ENCODE data around the gene CROCC2. TPM values are rescaled to one million over a fixed set of nuclear protein-coding genes. Genes with fewer than 3 reads are reported as not detected.

The CROCC2 gene
- polyA plus RNA-seq, 1 donor from 2014 or later, result not detected

- H3K4me3 Mint-ChIP-seq, result peak overlapping the region in 1 of 4 donors; percentile 28
- peaks cover 0 to 1% (median 0%) of the 10 kb centered on the region in 3 donors for H3K4me1 Mint-ChIP-seq
- peaks cover 14% of the 10 kb centered on the region for H3K27me3 Mint-ChIP-seq
- H3K9me3 Mint-ChIP-seq, result no peaks in the 10 kb centered on the region
- no peaks in the 10 kb centered on the region for H3K36me3 Mint-ChIP-seq
- H3K27ac Mint-ChIP-seq, result no peak overlapping the region
Measured at GRCh38 chr2:240918258-240919091, 12.3 kb downstream of the CROCC2 start.

GRCh38 chr2:240919161-240919781 lies 13.1 kb downstream of the CROCC2 start:
- H3K27me3 Mint-ChIP-seq, result peaks cover 11% of the 10 kb centered on the region
- H3K4me1 Mint-ChIP-seq, result peaks cover 0 to 1% (median 0%) of the 10 kb centered on the region in 3 donors
- H3K4me3 Mint-ChIP-seq, result peak overlapping the region in 1 of 4 donors; percentile 33
- H3K27ac Mint-ChIP-seq, result no peak overlapping the region
- H3K9me3 Mint-ChIP-seq, result no peaks in the 10 kb centered on the region
- no peaks in the 10 kb centered on the region for H3K36me3 Mint-ChIP-seq

GRCh38 chr2:240919786-240920782 lies 13.9 kb downstream of the CROCC2 start:
- Mint-ChIP-seq H3K9me3 (no peaks in the 10 kb centered on the region), H3K36me3 (no peaks in the 10 kb centered on the region), H3K27ac (no peak overlapping the region), H3K4me1 (peaks cover 0 to 1% (median 0%) of the 10 kb centered on the region in 3 donors), H3K27me3 (peaks cover 3% of the 10 kb centered on the region), H3K4me3 (no peak overlapping the region)

GRCh38 chr2:240920783-240921231 lies 14.7 kb downstream of the CROCC2 start:
- no peak overlapping the region for H3K4me3 Mint-ChIP-seq
- H3K9me3 Mint-ChIP-seq, result no peaks in the 10 kb centered on the region
- peaks cover 3% of the 10 kb centered on the region for H3K27me3 Mint-ChIP-seq
- H3K36me3 Mint-ChIP-seq, result no peaks in the 10 kb centered on the region
- H3K4me1 Mint-ChIP-seq, result peaks cover 0 to 1% (median 0%) of the 10 kb centered on the region in 3 donors
- no peak overlapping the region for H3K27ac Mint-ChIP-seq

GRCh38 chr2:240921311-240921994 lies 15.3 kb downstream of the CROCC2 start:
- no peaks in the 10 kb centered on the region for H3K36me3 Mint-ChIP-seq
- H3K4me3 Mint-ChIP-seq, result no peak overlapping the region
- H3K27ac Mint-ChIP-seq, result peak overlapping the region in 1 of 3 donors; percentile 47
- no peaks in the 10 kb centered on the region for H3K9me3 Mint-ChIP-seq
- peaks cover 3% of the 10 kb centered on the region for H3K27me3 Mint-ChIP-seq
- peaks cover 0 to 1% (median 0%) of the 10 kb centered on the region in 3 donors for H3K4me1 Mint-ChIP-seq

GRCh38 chr2:240921995-240922244 lies 15.8 kb downstream of the CROCC2 start:
- H3K9me3 Mint-ChIP-seq, result no peaks in the 10 kb centered on the region
- H3K4me3 Mint-ChIP-seq, result no peak overlapping the region
- no peak overlapping the region for H3K27ac Mint-ChIP-seq
- peaks cover 3% of the 10 kb centered on the region for H3K27me3 Mint-ChIP-seq
- no peaks in the 10 kb centered on the region for H3K4me1 Mint-ChIP-seq
- no peaks in the 10 kb centered on the region for H3K36me3 Mint-ChIP-seq

- no peaks in the 10 kb centered on the region for H3K27me3 Mint-ChIP-seq
- H3K4me1 Mint-ChIP-seq, result peaks cover 0 to 4% (median 0%) of the 10 kb centered on the region in 3 donors
- no peak overlapping the region for H3K27ac Mint-ChIP-seq
- H3K36me3 Mint-ChIP-seq, result no peaks in the 10 kb centered on the region
- H3K4me3 Mint-ChIP-seq, result no peak overlapping the region
- peaks cover 0 to 3% (median 0%) of the 10 kb centered on the region in 3 donors for H3K9me3 Mint-ChIP-seq
Measured at GRCh38 chr2:240922245-240922981, 16.3 kb downstream of the CROCC2 start.

GRCh38 chr2:240922982-240923537 lies 16.9 kb downstream of the CROCC2 start:
- Mint-ChIP-seq H3K4me1 (peaks cover 0 to 4% (median 0%) of the 10 kb centered on the region in 3 donors), H3K27ac (no peak overlapping the region), H3K36me3 (no peaks in the 10 kb centered on the region), H3K4me3 (no peak overlapping the region), H3K27me3 (peaks cover 1% of the 10 kb centered on the region), H3K9me3 (peaks cover 0 to 3% (median 0%) of the 10 kb centered on the region in 3 donors)

- H3K27me3 Mint-ChIP-seq, result peaks cover 4% of the 10 kb centered on the region
- H3K36me3 Mint-ChIP-seq, result no peaks in the 10 kb centered on the region
- peaks cover 0 to 4% (median 0%) of the 10 kb centered on the region in 3 donors for H3K4me1 Mint-ChIP-seq
- no peak overlapping the region for H3K4me3 Mint-ChIP-seq
- H3K27ac Mint-ChIP-seq, result no peak overlapping the region
- H3K9me3 Mint-ChIP-seq, result peaks cover 0 to 3% (median 3%) of the 10 kb centered on the region in 3 donors
Measured at GRCh38 chr2:240925191-240925567, 19.0 kb downstream of the CROCC2 start.

- H3K4me3 Mint-ChIP-seq, result no peak overlapping the region
- H3K27ac Mint-ChIP-seq, result no peak overlapping the region
- peaks cover 4% of the 10 kb centered on the region for H3K27me3 Mint-ChIP-seq
- no peaks in the 10 kb centered on the region for H3K36me3 Mint-ChIP-seq
- H3K9me3 Mint-ChIP-seq, result peaks cover 0 to 3% (median 3%) of the 10 kb centered on the region in 3 donors
- H3K4me1 Mint-ChIP-seq, result peaks cover 0 to 4% (median 0%) of the 10 kb centered on the region in 3 donors
Measured at GRCh38 chr2:240925568-240926515, 19.7 kb downstream of the CROCC2 start.

GRCh38 chr2:240926516-240927389 lies 20.6 kb downstream of the CROCC2 start:
- Mint-ChIP-seq H3K27me3 (peaks cover 7% of the 10 kb centered on the region), H3K4me3 (peak overlapping the region in 1 of 4 donors; percentile 56), H3K4me1 (peaks cover 0 to 4% (median 0%) of the 10 kb centered on the region in 3 donors), H3K9me3 (peaks cover 0 to 3% (median 3%) of the 10 kb centered on the region in 3 donors), H3K27ac (no peak overlapping the region), H3K36me3 (no peaks in the 10 kb centered on the region)

- H3K27ac Mint-ChIP-seq, result no peak overlapping the region
- no peaks in the 10 kb centered on the region for H3K36me3 Mint-ChIP-seq
- peaks cover 7% of the 10 kb centered on the region for H3K27me3 Mint-ChIP-seq
- H3K9me3 Mint-ChIP-seq, result peaks cover 0 to 3% (median 3%) of the 10 kb centered on the region in 3 donors
- H3K4me1 Mint-ChIP-seq, result peaks cover 0 to 4% (median 0%) of the 10 kb centered on the region in 3 donors
- H3K4me3 Mint-ChIP-seq, result no peak overlapping the region
Measured at GRCh38 chr2:240927390-240927781, 21.2 kb downstream of the CROCC2 start.

Measured in IgD-negative memory B cell (primary cell).